HepG2 (cell line): ENCODE data around the gene PSMG4. TPM values are rescaled to one million over a fixed set of nuclear protein-coding genes. Genes with fewer than 3 reads are reported as not detected.
A peak's percentile ranks its signal among the peaks of the same experiment; 100 is the strongest.

Source experiments
- DRAP1 ChIP-seq: IDR thresholded peaks from 2 replicates; pipeline ENCODE4 v1.6.1; 2016; ENCODE audit warnings: missing genetic modification reagents, missing compliant biosample characterization
- FOXM1 ChIP-seq: sonication (generic); formaldehyde crosslinking; IDR thresholded peaks from 2 replicates; pipeline ENCODE4 v1.5.0; 2020; ENCODE audit warnings: missing genetic modification reagents
- GABPB1 ChIP-seq: IDR thresholded peaks from 2 replicates; pipeline ENCODE4 v1.6.1; 2016; ENCODE audit warnings: mild to moderate bottlenecking, missing genetic modification reagents, moderate library complexity, missing compliant biosample characterization
- HOXA9 ChIP-seq: sonication (generic); formaldehyde crosslinking; IDR thresholded peaks from 2 replicates; pipeline ENCODE4 v1.8.1; 2022; ENCODE audit warnings: missing genetic modification reagents, mild to moderate bottlenecking, moderate library complexity, borderline replicate concordance
- KDM5B ChIP-seq: sonication (generic); formaldehyde crosslinking; IDR thresholded peaks from 2 replicates; pipeline ENCODE4 v1.4.0; 2020; ENCODE audit warnings: missing genetic modification reagents, mild to moderate bottlenecking, borderline replicate concordance
- KLF11 ChIP-seq: IDR thresholded peaks from 2 replicates; pipeline ENCODE4 v1.6.1; 2016; ENCODE audit warnings: missing compliant biosample characterization
- MEIS2 ChIP-seq: sonication (generic); formaldehyde crosslinking; IDR thresholded peaks from 2 replicates; pipeline ENCODE4 v1.9.0; 2021; ENCODE audit warnings: mild to moderate bottlenecking, missing genetic modification reagents
- MYPOP ChIP-seq: sonication (generic); formaldehyde crosslinking; IDR thresholded peaks from 2 replicates; pipeline ENCODE4 v1.8.1; 2023; ENCODE audit warnings: mild to moderate bottlenecking, moderate library complexity, missing genetic modification reagents
- NBN ChIP-seq: fragments of 450-650 bp; conservative IDR thresholded peaks from 2 replicates; pipeline ENCODE4 v1.6.1; 2017
- NFRKB ChIP-seq: fragments of 450-650 bp; IDR thresholded peaks from 2 replicates; pipeline ENCODE4 v1.6.1; 2017
- NONO ChIP-seq, 2 experiments: fragments of 450-650 bp in 1 of 2; sonication (generic) in 1 of 2; formaldehyde crosslinking in 1 of 2; IDR thresholded peaks in 1 of 2; conservative IDR thresholded peaks in 1 of 2; 2 replicates each; pipeline versions ENCODE4 v1.6.1 to v1.8.0; 2017 to 2022; ENCODE audit warnings: mild to moderate bottlenecking in 1 of 2, missing genetic modification reagents in 1 of 2, moderate library complexity in 1 of 2
- PHF8 ChIP-seq: sonication (generic); formaldehyde crosslinking; IDR thresholded peaks from 2 replicates; pipeline ENCODE4 v1.5.0; 2020; ENCODE audit warnings: missing genetic modification reagents
- POLR2A ChIP-seq, 2 experiments: IDR thresholded peaks; 2 replicates each; pipeline ENCODE4 v1.6.1; 2011; ENCODE audit warnings: low read depth in 2 of 2, low read length in 2 of 2, mild to moderate bottlenecking in 1 of 2, moderate library complexity in 1 of 2; ENCODE audit not compliant: insufficient read depth in 1 of 2
- POLR2G ChIP-seq: fragments of 200-400 bp; formaldehyde crosslinking; IDR thresholded peaks from 2 replicates; pipeline ENCODE4 v1.6.1; 2018; ENCODE audit warnings: mild to moderate bottlenecking, low read depth, low read length, moderate library complexity
- REST ChIP-seq, 2 experiments: IDR thresholded peaks; 2 replicates each; pipeline ENCODE4 v1.6.1; 2011 to 2012; ENCODE audit warnings: low read length in 2 of 2, borderline replicate concordance in 1 of 2, low read depth in 1 of 2, mild to moderate bottlenecking in 1 of 2, moderate library complexity in 1 of 2
- SALL1 ChIP-seq: sonication (generic); formaldehyde crosslinking; IDR thresholded peaks from 2 replicates; pipeline ENCODE4 v1.8.0; 2022; ENCODE audit warnings: mild to moderate bottlenecking, missing genetic modification reagents
- SATB2 ChIP-seq: sonication (generic); formaldehyde crosslinking; IDR thresholded peaks from 2 replicates; pipeline ENCODE4 v1.5.0; 2020; ENCODE audit warnings: missing genetic modification reagents
- THAP7 ChIP-seq: sonication (generic); formaldehyde crosslinking; IDR thresholded peaks from 2 replicates; pipeline ENCODE4 v1.8.1; 2023; ENCODE audit warnings: mild to moderate bottlenecking, missing genetic modification reagents
- ZMYM2 ChIP-seq: sonication (generic); formaldehyde crosslinking; IDR thresholded peaks from 2 replicates; pipeline ENCODE4 v1.8.0; 2022; ENCODE audit warnings: mild to moderate bottlenecking, missing genetic modification reagents
- ZNF20 ChIP-seq: sonication (generic); formaldehyde crosslinking; IDR thresholded peaks from 2 replicates; pipeline ENCODE4 v1.4.0; 2020; ENCODE audit warnings: mild to moderate bottlenecking, moderate library complexity, missing genetic modification reagents
- ZNF317 ChIP-seq: sonication (generic); formaldehyde crosslinking; IDR thresholded peaks from 2 replicates; pipeline ENCODE4 v1.5.0; 2020; ENCODE audit warnings: mild to moderate bottlenecking, missing genetic modification reagents
- polyA plus RNA-seq, 8 experiments: library from polyadenylated mRNA; depleted of rRNA in 3 of 8; stranded (reverse) in 7 of 8; unstranded in 1 of 8; fragments of >200 nt; fragmentation: Illumina TruSeq in 4 of 8; extraction: Trizol in 4 of 8; gene quantifications; 2 replicates each; pipeline versions ENCODE4 v1.2.1 to v1.2.3, GENCODE V29; 2011 to 2016; ENCODE audit warnings: low read depth in 4 of 8, missing spikeins in 1 of 8, mixed read lengths in 1 of 8; ENCODE audit not compliant: insufficient read depth in 1 of 8
- total RNA-seq, 5 experiments: library from RNA; depleted of rRNA; stranded (reverse); fragments of >200 nt; fragmentation: Illumina TruSeq; extraction: Trizol; gene quantifications; 2 replicates each; pipeline ENCODE4 v1.2.3, GENCODE V29; 2016; ENCODE audit warnings: low read depth in 1 of 5

The PSMG4 gene
- total and polyA plus RNA-seq, 2 of the 13 experiments (the other 11 are each of a cell fraction or from before 2014, with no cell fraction given): 28.5 to 32.8 TPM

- 0 out of 2 replicates have a peak, but pooled peaks have one; percentile 2 for TF ChIP-seq MYPOP (CRISPR knock-in tag)
- TF ChIP-seq KDM5B (CRISPR knock-in tag): 0 out of 2 replicates have a peak, but pooled peaks have one; percentile 53
- TF ChIP-seq ZNF20 (CRISPR knock-in tag): no peak
- TF ChIP-seq GABPB1 (CRISPR knock-in tag): 0 out of 2 replicates have a peak, but pooled peaks have one; percentile 9
- no peak for TF ChIP-seq KLF11 (CRISPR knock-in tag)
- TF ChIP-seq NFRKB: no peak
- no peak for TF ChIP-seq ZMYM2
- TF ChIP-seq POLR2A (IDR thresholded peaks at IDR 0.05; ENCODE audit: insufficient read depth in 1 of 2, low read depth in 2 of 2, low read length in 2 of 2): no peak
- no peak for TF ChIP-seq NONO (IDR thresholded peaks at IDR 0.05)
- TF ChIP-seq NONO (CRISPR knock-in tag; conservative IDR thresholded peaks at IDR 0.05): 0 out of 2 replicates have a peak, but pooled peaks have one; percentile 18
- 0 out of 2 replicates have a peak, but pooled peaks have one; percentile 28 for TF ChIP-seq MEIS2
- no peak for TF ChIP-seq HOXA9 (CRISPR knock-in tag)
- 0 out of 2 replicates have a peak, but pooled peaks have one; percentile 27 for TF ChIP-seq DRAP1 (CRISPR knock-in tag)
- no peak for TF ChIP-seq NBN
- no peak for TF ChIP-seq ZNF317 (CRISPR knock-in tag)
- TF ChIP-seq POLR2G: peak; percentile 41; the same call in 1 of the 2 replicates
- TF ChIP-seq FOXM1 (CRISPR knock-in tag): no peak
- no peak for TF ChIP-seq PHF8 (CRISPR knock-in tag)
- peak; percentile 61 for TF ChIP-seq SALL1 (CRISPR knock-in tag)
- TF ChIP-seq THAP7 (CRISPR knock-in tag): 0 out of 2 replicates have a peak, but pooled peaks have one; percentile 41
- TF ChIP-seq SATB2 (CRISPR knock-in tag): no peak
- no peak for TF ChIP-seq REST (IDR thresholded peaks at IDR 0.05; ENCODE audit: borderline replicate concordance in 1 of 2, low read depth in 1 of 2, low read length in 2 of 2)
Measured at GRCh38 chr6:3252369-3252768, 6.4 kb upstream of the PSMG4 start (continued).
